Lower leg skin (tissue), 4 donors: ENCODE data around the gene ANKS6. TPM values are rescaled to one million over a fixed set of nuclear protein-coding genes. Genes with fewer than 3 reads are reported as not detected.

Experiments
- DNase-seq, 2 donors: peaks; one replicate each; pipeline ENCODE4 v3.0.0-alpha.2; 2019; ENCODE audit warnings: low spot score in 2 of 2
- H3K4me3 ChIP-seq: fragments of 200-600 bp; sonication (generic); 2 replicates; pipeline ENCODE4 v1.5.1; 2017; ENCODE audit warnings: mild to moderate bottlenecking, low read depth; ENCODE audit not compliant: poor library complexity, severe bottlenecking
- CTCF ChIP-seq, 3 donors: fragments of 450-650 bp; IDR thresholded peaks; one replicate each; pipeline ENCODE4 v1.5.1; 2016; ENCODE audit warnings: antibody characterized with exemption in 3 of 3, mild to moderate bottlenecking in 3 of 3, moderate library complexity in 2 of 3
- POLR2A ChIP-seq, 2 donors: fragments of 450-650 bp; IDR thresholded peaks; one replicate each; pipeline ENCODE4 v1.6.1; 2016 to 2017; ENCODE audit warnings: antibody characterized with exemption in 2 of 2, mild to moderate bottlenecking in 1 of 2, moderate library complexity in 1 of 2
- WGBS, 2 donors: methylation state at CpG; one replicate each; pipeline ENCODE4 v1.1.5; 2018; 5-methylcytosine and 5-hydroxymethylcytosine counted together
- intact Hi-C: fragments of 100-400 bp; cut with DNase I; formaldehyde crosslinking; loops from one replicate; pipeline ENCODE4 v1.15.0; 2023; ENCODE audit warnings: low total_unique reads
- total RNA-seq, 4 donors: library from RNA; depleted of rRNA; stranded (reverse); fragments of >200 nt; gene quantifications; one replicate each; pipeline ENCODE4 v1.1.0, GENCODE V29; 2016

The ANKS6 gene
- total RNA-seq, 4 donors from 2014 or later = 11.3 to 28.0 (median 19.1) TPM

- DNase-seq = peak in 1 of 2 donors; percentile 42
- 87% methylated on average over 8 of the region's 8 CpGs for WGBS, 2 donors
- intact Hi-C loops = no loop called here
- TF ChIP-seq CTCF (IDR thresholded peaks at IDR 0.05) = no peak
- no peak for TF ChIP-seq POLR2A (IDR thresholded peaks at IDR 0.05)
- no peak overlapping the region for H3K4me3 ChIP-seq
Measured at GRCh38 chr9:98740226-98740881, 56.0 kb downstream of the ANKS6 start.

- intact Hi-C loops = no loop called here
- WGBS, 2 donors = 96% methylated on average over 3 of the region's 3 CpGs
- TF ChIP-seq CTCF (IDR thresholded peaks at IDR 0.05) (no peak), POLR2A (IDR thresholded peaks at IDR 0.05) (no peak)
- no peak overlapping the region for H3K4me3 ChIP-seq
- no peak for DNase-seq
Measured at GRCh38 chr9:98738741-98739140, 57.6 kb downstream of the ANKS6 start.

- no peak overlapping the region for H3K4me3 ChIP-seq
- intact Hi-C loops = no loop called here
- TF ChIP-seq CTCF (IDR thresholded peaks at IDR 0.05) (no peak), POLR2A (IDR thresholded peaks at IDR 0.05) (no peak)
- WGBS, 2 donors = 69 to 73% methylated on average over 12 of the region's 12 CpGs
- peak in 1 of 2 donors; percentile 63 for DNase-seq
Measured at GRCh38 chr9:98736226-98736625, 60.1 kb downstream of the ANKS6 start.

GRCh38 chr9:98732801-98733200, 63.6 kb downstream of the ANKS6 start:
- DNase-seq = peak in 1 of 2 donors; percentile 63
- WGBS, 2 donors = 69 to 70% methylated on average over 9 of the region's 9 CpGs
- intact Hi-C loops = no loop called here
- H3K4me3 ChIP-seq = no peak overlapping the region
- TF ChIP-seq POLR2A (IDR thresholded peaks at IDR 0.05) (no peak), CTCF (IDR thresholded peaks at IDR 0.05) (no peak)

DNA sequence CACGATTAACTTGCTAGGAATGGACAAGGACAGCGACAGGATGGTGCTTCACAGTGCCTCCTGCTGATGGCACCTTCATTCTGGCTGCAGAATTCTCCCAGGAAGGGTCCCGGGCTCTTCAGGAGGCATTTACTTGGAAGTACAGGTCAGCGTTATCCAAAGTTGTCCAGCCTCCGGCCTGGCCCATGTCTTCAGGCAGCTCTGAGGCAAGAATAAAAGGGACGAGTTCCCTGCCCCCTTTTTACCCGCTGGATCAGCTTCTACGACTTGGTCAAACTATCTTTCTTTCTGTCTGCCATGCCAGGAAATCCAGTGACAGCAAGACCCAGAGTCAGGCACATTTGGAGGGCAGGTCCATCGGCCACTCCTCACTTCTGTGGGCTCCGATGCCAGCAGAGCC, 64.3 kb downstream of the ANKS6 start:
- 80 to 83% methylated on average over 10 of the region's 10 CpGs for WGBS, 2 donors
- no peak overlapping the region for H3K4me3 ChIP-seq
- no peak for TF ChIP-seq POLR2A (IDR thresholded peaks at IDR 0.05)
- no peak for TF ChIP-seq CTCF (IDR thresholded peaks at IDR 0.05)
- peak in 1 of 2 donors; percentile 65 for DNase-seq
- intact Hi-C loops = no loop called here

DNA sequence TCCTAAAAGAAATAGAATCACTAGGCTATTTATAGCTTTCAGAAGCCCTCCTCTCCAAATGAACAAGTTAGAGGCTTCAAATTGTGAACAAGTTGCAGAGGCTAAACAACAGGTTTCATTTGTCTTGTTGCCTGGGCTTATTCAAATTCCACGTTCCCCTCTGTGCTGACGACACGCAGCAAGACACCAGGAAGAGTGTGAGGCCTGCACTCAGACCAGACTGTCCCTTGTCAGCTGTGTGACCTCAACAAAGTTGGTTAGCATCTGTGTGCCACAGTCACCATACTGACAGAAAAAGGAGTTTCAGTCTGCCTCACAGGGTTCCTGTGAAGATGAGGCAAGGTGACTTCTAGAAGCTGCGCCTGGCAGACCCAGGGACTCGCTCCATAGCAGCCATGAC, 65.5 kb downstream of the ANKS6 start:
- intact Hi-C loops = no loop called here
- no peak for TF ChIP-seq POLR2A (IDR thresholded peaks at IDR 0.05)
- H3K4me3 ChIP-seq = no peak overlapping the region
- DNase-seq = peak in 1 of 2 donors; percentile 40
- 90 to 94% methylated on average over 5 of the region's 5 CpGs for WGBS, 2 donors
